Activated T-cell treated with anti-CD3 and anti-CD28 coated beads, Interleukin-2, amount 50 U/mL, for 48 hours (primary cell): ENCODE results near the gene AK2.
"Not testable (repeated sequence)": the region's sequence is repeated elsewhere in the genome, so short reads cannot be mapped to it uniquely, and the experiment has no call there.

Experiments
- DNase-seq, 2 experiments: peaks; one replicate each; pipeline ENCODE4 v3.0.0-alpha.2; 2020

AK2 gene

GRCh38 chr1:33050221-33051076 is 13.8 kb upstream of the AK2 start:
- DNase-seq = no peak

GRCh38 chr1:33049371-33049770 is 12.7 kb upstream of the AK2 start:
- no peak for DNase-seq

GRCh38 chr1:33048426-33048825 is 11.7 kb upstream of the AK2 start:
- no peak for DNase-seq

- no peak for DNase-seq
Measured at GRCh38 chr1:33047839-33048305, 11.2 kb upstream of the AK2 start.

GRCh38 chr1:33047290-33047689 is 10.6 kb upstream of the AK2 start:
- no peak for DNase-seq

- not testable (repeated sequence) for DNase-seq
Measured at GRCh38 chr1:33046234-33046633, 9.6 kb upstream of the AK2 start.

- no peak for DNase-seq
Measured at GRCh38 chr1:33045814-33046213, 9.1 kb upstream of the AK2 start.

- no peak for DNase-seq
Measured at GRCh38 chr1:33045246-33045645, 8.6 kb upstream of the AK2 start.

GRCh38 chr1:33043267-33044092 is 6.8 kb upstream of the AK2 start:
- no peak for DNase-seq

- no peak for DNase-seq
Measured at GRCh38 chr1:33042831-33043230, 6.1 kb upstream of the AK2 start.

- no peak for DNase-seq
Measured at GRCh38 chr1:33041026-33041425, 4.3 kb upstream of the AK2 start.

GRCh38 chr1:33039840-33040239 is 3.2 kb upstream of the AK2 start:
- no peak for DNase-seq

GRCh38 chr1:33036051-33036525 is 595 bp downstream of the AK2 start:
- peak; percentile 43 to 48 for DNase-seq

- no peak for DNase-seq
Measured at GRCh38 chr1:33032126-33032869, 4.4 kb downstream of the AK2 start.

GRCh38 chr1:33031506-33031905 is 5.2 kb downstream of the AK2 start:
- DNase-seq = no peak

GRCh38 chr1:33030575-33030974 is 6.1 kb downstream of the AK2 start:
- DNase-seq = no peak

GRCh38 chr1:33029921-33030320 is 6.8 kb downstream of the AK2 start:
- no peak for DNase-seq

GRCh38 chr1:33029209-33029608 is 7.5 kb downstream of the AK2 start:
- no peak for DNase-seq

GRCh38 chr1:33025761-33026160 is 10.9 kb downstream of the AK2 start:
- DNase-seq = no peak

- DNase-seq = no peak
Measured at GRCh38 chr1:33025180-33025569, 11.5 kb downstream of the AK2 start.

GRCh38 chr1:33024430-33025179 is 12.1 kb downstream of the AK2 start:
- peak; percentile 88 for DNase-seq

- no peak for DNase-seq
Measured at GRCh38 chr1:33022650-33023200, 14.0 kb downstream of the AK2 start.
